ENCODE results near the gene NEDD4L.

The NEDD4L gene

DNA sequence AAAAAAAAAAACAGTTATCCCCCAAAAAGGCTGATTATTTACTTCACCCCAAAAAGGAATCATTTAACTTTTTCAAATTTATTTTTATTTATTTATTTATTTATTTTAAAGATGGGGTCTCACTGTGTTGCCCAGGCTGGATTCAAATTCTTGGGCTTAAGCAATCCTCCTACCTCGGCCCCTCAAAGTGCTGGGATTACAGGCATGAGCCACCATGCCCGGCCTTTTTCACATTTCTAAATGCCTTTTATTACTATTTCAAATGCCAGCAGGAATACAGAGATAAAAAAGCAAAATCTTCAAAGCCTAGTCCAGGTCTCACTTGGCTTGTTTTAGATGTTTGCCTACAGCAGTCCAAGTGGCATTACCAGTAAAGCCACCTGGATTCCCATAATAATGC lies 345.7 kb downstream of the NEDD4L start:
- no peak for DNase-seq (ENCODE audit: extremely low spot score)
- ChIA-PET CTCF (no interaction called here), POLR2A (no interaction called here)
- TF ChIP-seq, protein P1, sequence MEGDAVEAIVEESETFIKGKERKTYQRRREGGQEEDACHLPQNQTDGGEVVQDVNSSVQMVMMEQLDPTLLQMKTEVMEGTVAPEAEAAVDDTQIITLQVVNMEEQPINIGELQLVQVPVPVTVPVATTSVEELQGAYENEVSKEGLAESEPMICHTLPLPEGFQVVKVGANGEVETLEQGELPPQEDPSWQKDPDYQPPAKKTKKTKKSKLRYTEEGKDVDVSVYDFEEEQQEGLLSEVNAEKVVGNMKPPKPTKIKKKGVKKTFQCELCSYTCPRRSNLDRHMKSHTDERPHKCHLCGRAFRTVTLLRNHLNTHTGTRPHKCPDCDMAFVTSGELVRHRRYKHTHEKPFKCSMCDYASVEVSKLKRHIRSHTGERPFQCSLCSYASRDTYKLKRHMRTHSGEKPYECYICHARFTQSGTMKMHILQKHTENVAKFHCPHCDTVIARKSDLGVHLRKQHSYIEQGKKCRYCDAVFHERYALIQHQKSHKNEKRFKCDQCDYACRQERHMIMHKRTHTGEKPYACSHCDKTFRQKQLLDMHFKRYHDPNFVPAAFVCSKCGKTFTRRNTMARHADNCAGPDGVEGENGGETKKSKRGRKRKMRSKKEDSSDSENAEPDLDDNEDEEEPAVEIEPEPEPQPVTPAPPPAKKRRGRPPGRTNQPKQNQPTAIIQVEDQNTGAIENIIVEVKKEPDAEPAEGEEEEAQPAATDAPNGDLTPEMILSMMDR (IDR thresholded peaks at IDR 0.05; ENCODE audit: control extremely low read depth, extremely low read depth, low read depth, missing control alignments), result no peak

DNA sequence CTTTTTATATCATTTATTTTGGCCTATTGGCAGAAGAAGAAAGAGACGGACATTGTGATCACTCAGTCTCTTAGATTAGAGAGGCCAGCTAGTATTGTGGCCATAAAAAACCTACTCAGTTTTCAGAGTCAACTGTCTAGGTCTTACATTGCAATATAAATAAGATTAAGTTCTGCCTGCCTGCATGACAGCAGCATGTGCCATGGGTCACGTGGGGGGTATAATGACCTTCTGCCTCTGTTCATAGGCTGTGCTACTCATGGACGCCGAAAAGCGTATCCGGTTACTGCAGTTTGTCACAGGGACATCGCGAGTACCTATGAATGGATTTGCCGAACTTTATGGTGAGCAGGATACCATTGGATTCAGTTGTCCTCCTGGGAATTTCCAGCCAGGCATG lies 346.4 kb downstream of the NEDD4L start:
- TF ChIP-seq, protein P1 (IDR thresholded peaks at IDR 0.05; ENCODE audit: control extremely low read depth, extremely low read depth, low read depth, missing control alignments), result no peak
- POLR2A ChIA-PET, result no interaction called here
- CTCF ChIA-PET, result no interaction called here
- DNase-seq (ENCODE audit: extremely low spot score), result no peak

DNA sequence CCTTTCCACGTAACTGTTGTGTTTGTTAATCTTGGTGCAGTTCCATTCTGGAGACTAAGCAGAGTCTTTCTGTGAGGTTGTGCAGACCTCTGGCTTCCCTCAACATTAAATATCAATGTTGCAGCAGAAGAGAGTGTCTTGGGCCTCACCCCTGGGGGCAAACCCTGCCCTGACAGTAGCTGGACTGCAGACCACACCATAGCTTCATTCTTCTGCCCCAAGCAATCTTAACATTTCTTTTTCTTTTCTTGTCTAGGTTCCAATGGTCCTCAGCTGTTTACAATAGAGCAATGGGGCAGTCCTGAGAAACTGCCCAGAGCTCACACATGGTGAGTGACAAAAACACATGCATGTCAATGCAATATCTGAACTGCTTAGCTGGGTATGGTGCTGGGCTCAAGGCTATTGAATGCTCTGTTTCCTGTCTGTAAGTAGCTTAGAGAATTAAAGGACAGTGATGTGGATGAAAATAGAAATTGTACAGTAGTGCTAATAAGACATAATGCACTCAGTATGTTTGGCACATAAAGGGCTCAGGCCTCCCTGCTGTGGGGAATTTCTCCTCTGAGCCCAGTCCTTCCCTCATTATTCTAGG lies 347.3 kb downstream of the NEDD4L start:
- CTCF ChIA-PET, result interaction anchor here (1.3 to 1.6 kb wide), 2 partner anchors 9 to 372 kb away, joined by 5 read pairs; no protein-coding TSS in a partner anchor
- TF ChIP-seq, protein P1 (IDR thresholded peaks at IDR 0.05; ENCODE audit: control extremely low read depth, extremely low read depth, low read depth, missing control alignments), result no peak
- POLR2A ChIA-PET, result no interaction called here
- no peak for DNase-seq (ENCODE audit: extremely low spot score)

DNA sequence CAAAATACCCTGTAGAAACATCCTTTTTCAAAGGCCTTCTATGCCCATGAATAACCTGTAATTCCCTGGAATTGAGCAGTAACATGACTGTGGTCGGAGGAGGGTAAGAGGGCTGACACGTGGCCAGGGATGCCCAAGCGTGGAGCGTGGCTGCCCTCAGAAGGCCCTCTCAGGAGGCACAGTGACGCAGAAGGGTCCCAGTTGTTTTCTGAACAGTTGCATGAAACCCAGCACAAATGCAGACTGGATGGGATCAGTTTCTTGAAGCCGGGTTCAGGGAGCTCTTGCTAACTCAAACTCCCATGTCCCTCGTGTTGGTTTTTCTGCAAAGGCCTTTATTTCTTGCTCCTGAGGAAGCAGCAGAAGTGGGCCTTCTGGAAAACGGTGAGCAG lies 347.9 kb downstream of the NEDD4L start:
- CTCF ChIA-PET, result interaction anchor here (1.3 to 1.6 kb wide), 2 partner anchors 9 to 372 kb away, joined by 5 read pairs; no protein-coding TSS in a partner anchor
- TF ChIP-seq, protein P1 (IDR thresholded peaks at IDR 0.05; ENCODE audit: control extremely low read depth, extremely low read depth, low read depth, missing control alignments), result no peak
- no peak for DNase-seq (ENCODE audit: extremely low spot score)
- POLR2A ChIA-PET, result no interaction called here

DNA sequence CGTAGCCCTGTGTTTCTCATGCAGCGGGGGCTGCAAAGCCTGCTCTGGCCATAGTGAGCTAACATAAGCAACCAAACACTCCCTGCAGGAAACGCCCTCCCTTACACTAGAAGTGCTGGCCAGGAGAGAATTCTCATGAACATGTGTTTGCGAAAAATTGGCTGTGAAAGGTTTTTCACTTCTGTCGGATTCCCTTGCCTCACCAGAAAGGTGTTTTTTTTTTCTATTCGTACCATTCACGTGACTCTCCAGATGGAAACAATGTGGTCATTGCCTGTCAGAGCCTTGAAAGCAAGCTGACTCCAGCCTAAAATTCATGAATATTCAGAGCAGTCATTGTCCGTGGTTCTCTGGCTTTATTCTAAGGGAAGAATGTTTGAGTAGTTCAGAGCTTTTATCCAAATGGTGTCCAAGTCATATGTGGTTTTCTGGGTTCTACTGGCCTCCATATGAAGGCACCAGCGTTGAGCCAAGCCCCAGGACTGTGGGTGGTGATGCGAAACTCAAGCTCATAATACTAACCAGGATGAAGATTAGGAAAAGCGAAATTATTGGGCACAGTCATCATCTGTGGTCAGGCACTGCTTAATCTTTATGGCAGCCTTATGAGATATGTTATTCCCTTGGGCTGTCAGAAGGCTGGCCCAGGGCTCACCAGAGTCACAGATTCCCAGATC lies 348.4 kb downstream of the NEDD4L start:
- no peak for DNase-seq (ENCODE audit: extremely low spot score)
- CTCF ChIA-PET, result interaction anchor here (1.0 to 1.6 kb wide), 3 partner anchors 9 to 371 kb away, joined by 3 to 5 read pairs (median 5); no protein-coding TSS in a partner anchor
- TF ChIP-seq, protein P1 (IDR thresholded peaks at IDR 0.05; ENCODE audit: control extremely low read depth, extremely low read depth, low read depth, missing control alignments), result no peak

DNA sequence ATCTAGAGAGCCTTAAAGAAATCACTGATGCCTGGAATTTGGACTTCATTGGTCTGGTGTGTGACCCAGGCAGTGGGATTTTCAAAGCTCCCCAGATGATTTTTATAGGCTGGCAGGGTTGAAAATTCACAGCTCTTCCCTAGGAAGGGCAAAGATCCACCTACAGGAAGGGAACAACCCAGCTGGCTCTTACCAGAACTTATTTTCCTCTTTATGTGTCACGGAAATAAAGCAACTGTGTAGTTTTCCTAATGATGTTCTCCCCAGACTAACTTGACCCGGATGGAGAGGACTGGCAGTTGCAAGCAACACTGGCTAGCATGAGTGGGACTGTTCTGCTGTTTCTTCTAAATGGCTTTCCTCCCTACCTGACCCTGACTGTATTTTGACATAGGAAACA lies 349.3 kb downstream of the NEDD4L start:
- TF ChIP-seq, protein P1 (IDR thresholded peaks at IDR 0.05; ENCODE audit: control extremely low read depth, extremely low read depth, low read depth, missing control alignments), result no peak
- DNase-seq (ENCODE audit: extremely low spot score), result no peak
- POLR2A ChIA-PET, result no interaction called here
- CTCF ChIA-PET, result interaction anchor here (1.0 to 1.3 kb wide), 2 partner anchors 8 to 370 kb away, joined by 3 to 6 read pairs; no protein-coding TSS in a partner anchor

More for the DNA sequence above, 348.4 kb downstream of the NEDD4L start:
- POLR2A ChIA-PET, result interaction anchor here (0.6 kb wide), 1 partner anchor 32 kb away, joined by 3 read pairs; no protein-coding TSS in a partner anchor
